Spleen (tissue), 7 donors: ENCODE results near the gene KANSL1L.
"Not testable (repeated sequence)": the region's sequence is repeated elsewhere in the genome, so short reads cannot be mapped to it uniquely, and the experiment has no call there.

Experiments used
- POLR2A ChIP-seq, 3 donors: fragments of 450-650 bp; IDR thresholded peaks; one replicate each; pipeline ENCODE4 v1.5.1; 2017; ENCODE audit warnings: antibody characterized with exemption in 3 of 3, mild to moderate bottlenecking in 1 of 3
- TF ChIP-seq, protein P1 (sequence below), 11 experiments: fragments of 200-600 bp in 7 of 11; fragments of 450-650 bp in 4 of 11; sonication (generic) in 4 of 11; IDR thresholded peaks in 8 of 11; conservative IDR thresholded peaks in 3 of 11; 1 replicate in 7 of 11; 2 replicates in 4 of 11; pipeline versions ENCODE4 v1.4.0 to v1.8.0; 2016 to 2021; ENCODE audit warnings: antibody characterized with exemption in 11 of 11, inconsistent platforms in 4 of 11, mild to moderate bottlenecking in 1 of 11
- donor health status: DM: no; HTN: no; CAD: no; lungs with moderate emphysema.
- donor health status: DM: no; HTN: no; CAD: no.
- donor health status: DM: no; HTN: no; CAD: no.

DNA sequence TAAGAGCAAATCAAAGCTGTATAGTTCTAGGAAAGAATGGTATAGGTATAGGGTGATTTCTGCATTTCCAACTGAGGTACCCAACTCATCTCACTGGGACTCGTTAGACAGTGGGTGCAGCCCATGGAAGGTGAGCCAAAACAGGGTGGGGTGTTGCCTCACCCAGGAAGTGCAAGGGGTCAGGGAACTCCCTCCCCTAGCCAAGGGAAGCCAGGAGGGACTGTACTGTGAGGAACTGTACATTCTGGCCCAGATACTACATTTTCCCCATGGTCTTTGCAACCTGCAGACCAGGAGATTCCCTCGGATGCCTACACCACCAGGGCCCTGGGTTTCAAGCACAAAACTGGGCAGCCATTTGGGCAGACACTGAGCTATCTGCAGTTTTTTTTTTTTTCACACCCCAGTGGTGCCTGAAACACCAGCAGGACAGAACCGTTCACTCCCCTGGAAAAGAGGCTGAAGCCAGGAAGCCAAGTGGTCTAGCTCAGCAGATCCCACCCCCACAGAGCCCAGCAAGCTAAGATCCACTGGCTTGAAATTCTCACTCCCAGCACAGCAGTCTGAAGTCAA, 9.9 kb upstream of the KANSL1L start:
- TF ChIP-seq, protein P1, sequence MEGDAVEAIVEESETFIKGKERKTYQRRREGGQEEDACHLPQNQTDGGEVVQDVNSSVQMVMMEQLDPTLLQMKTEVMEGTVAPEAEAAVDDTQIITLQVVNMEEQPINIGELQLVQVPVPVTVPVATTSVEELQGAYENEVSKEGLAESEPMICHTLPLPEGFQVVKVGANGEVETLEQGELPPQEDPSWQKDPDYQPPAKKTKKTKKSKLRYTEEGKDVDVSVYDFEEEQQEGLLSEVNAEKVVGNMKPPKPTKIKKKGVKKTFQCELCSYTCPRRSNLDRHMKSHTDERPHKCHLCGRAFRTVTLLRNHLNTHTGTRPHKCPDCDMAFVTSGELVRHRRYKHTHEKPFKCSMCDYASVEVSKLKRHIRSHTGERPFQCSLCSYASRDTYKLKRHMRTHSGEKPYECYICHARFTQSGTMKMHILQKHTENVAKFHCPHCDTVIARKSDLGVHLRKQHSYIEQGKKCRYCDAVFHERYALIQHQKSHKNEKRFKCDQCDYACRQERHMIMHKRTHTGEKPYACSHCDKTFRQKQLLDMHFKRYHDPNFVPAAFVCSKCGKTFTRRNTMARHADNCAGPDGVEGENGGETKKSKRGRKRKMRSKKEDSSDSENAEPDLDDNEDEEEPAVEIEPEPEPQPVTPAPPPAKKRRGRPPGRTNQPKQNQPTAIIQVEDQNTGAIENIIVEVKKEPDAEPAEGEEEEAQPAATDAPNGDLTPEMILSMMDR (IDR thresholded peaks at IDR 0.05 in 8 of 11, conservative IDR thresholded peaks at IDR 0.05 in 3 of 11): not testable (repeated sequence)
- not testable (repeated sequence) for TF ChIP-seq POLR2A (IDR thresholded peaks at IDR 0.05)
